OCI-LY1 (cell line): ENCODE measurements around the gene RUNX1.

Source experiments
- EZH2 ChIP-seq: fragments of 200-600 bp; sonication (generic), shearing (Covaris generic); IDR thresholded peaks from 2 replicates; pipeline ENCODE4 v1.8.0; 2017; ENCODE audit warnings: borderline replicate concordance, mixed run types, mild to moderate bottlenecking, antibody characterized with exemption, low read length, moderate library complexity, mixed read lengths
- TF ChIP-seq, protein P1 (sequence below): fragments of 200-600 bp; sonication (generic), shearing (Covaris generic); IDR thresholded peaks from 2 replicates; pipeline ENCODE4 v1.5.1; 2017; ENCODE audit warnings: mild to moderate bottlenecking, antibody characterized with exemption, low read length, moderate library complexity, mixed read lengths

- TF ChIP-seq, protein P1, sequence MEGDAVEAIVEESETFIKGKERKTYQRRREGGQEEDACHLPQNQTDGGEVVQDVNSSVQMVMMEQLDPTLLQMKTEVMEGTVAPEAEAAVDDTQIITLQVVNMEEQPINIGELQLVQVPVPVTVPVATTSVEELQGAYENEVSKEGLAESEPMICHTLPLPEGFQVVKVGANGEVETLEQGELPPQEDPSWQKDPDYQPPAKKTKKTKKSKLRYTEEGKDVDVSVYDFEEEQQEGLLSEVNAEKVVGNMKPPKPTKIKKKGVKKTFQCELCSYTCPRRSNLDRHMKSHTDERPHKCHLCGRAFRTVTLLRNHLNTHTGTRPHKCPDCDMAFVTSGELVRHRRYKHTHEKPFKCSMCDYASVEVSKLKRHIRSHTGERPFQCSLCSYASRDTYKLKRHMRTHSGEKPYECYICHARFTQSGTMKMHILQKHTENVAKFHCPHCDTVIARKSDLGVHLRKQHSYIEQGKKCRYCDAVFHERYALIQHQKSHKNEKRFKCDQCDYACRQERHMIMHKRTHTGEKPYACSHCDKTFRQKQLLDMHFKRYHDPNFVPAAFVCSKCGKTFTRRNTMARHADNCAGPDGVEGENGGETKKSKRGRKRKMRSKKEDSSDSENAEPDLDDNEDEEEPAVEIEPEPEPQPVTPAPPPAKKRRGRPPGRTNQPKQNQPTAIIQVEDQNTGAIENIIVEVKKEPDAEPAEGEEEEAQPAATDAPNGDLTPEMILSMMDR = no peak
- no peak for TF ChIP-seq EZH2
These were observed 80.4 kb downstream of the RUNX1 start for GRCh38 chr21:34968414-34969333.
